Forelimb muscle (tissue), 1 donor: ENCODE measurements around the gene OR1D5. TPM values are rescaled to one million over a fixed set of nuclear protein-coding genes. Genes with fewer than 3 reads are reported as not detected.

Source experiments
- polyA plus RNA-seq: library from polyadenylated mRNA; unstranded; fragments of 120-200 nt; gene quantifications from one replicate; pipeline ENCODE4 v1.2.1, GENCODE V29; 2013; ENCODE audit not compliant: insufficient read length

OR1D5 gene
- polyA plus RNA-seq, 1 donor, result not detected

Other genes starting within 250 kb of the OR1D5 start
- gene OR1D2, start 40.8 kb upstream of the OR1D5 start, polyA plus RNA-seq, result not detected
- gene OR1G1, start 63.9 kb upstream of the OR1D5 start, polyA plus RNA-seq, result not detected
- gene OR1A2, start 133.9 kb upstream of the OR1D5 start, polyA plus RNA-seq, result not detected
- gene OR1A1, start 144.1 kb upstream of the OR1D5 start, polyA plus RNA-seq, result not detected
- gene OR3A1, start 234.8 kb upstream of the OR1D5 start, polyA plus RNA-seq, result not detected